Muscle of leg (tissue), 11 donors: ENCODE results near the gene DAPP1. TPM values are rescaled to one million over a fixed set of nuclear protein-coding genes. Genes with fewer than 3 reads are reported as not detected.

Experiments
- DNase-seq: peaks from one replicate; pipeline ENCODE4 v3.0.0; 2013
- H3K27ac ChIP-seq: one replicate; pipeline ENCODE4 v1.5.1; 2013; ENCODE audit warnings: mild to moderate bottlenecking, low read length, control low read depth
- H3K27me3 ChIP-seq: one replicate; pipeline ENCODE4 v1.6.1; 2013; ENCODE audit warnings: low read length; ENCODE audit not compliant: control insufficient read depth, insufficient read depth
- H3K36me3 ChIP-seq: one replicate; pipeline ENCODE4 v1.6.1; 2013; ENCODE audit warnings: low read length; ENCODE audit not compliant: control insufficient read depth, insufficient read depth
- H3K4me1 ChIP-seq: one replicate; pipeline ENCODE4 v1.6.1; 2013; ENCODE audit warnings: low read length; ENCODE audit not compliant: control insufficient read depth, insufficient read depth
- H3K4me3 ChIP-seq: one replicate; pipeline ENCODE4 v1.5.1; 2013; ENCODE audit warnings: low read length, control low read depth
- H3K9me3 ChIP-seq: replicated peaks from 2 replicates; pipeline ENCODE4 v1.6.1; 2013; ENCODE audit warnings: low read depth, low read length; ENCODE audit not compliant: control insufficient read depth
- WGBS: methylation state at CpG from one replicate; pipeline ENCODE4 v1.1.5; 2013; ENCODE audit warnings: missing lambda C conversion rate; ENCODE audit not compliant: insufficient coverage; 5-methylcytosine and 5-hydroxymethylcytosine counted together
- polyA plus RNA-seq, 8 donors: library from polyadenylated mRNA; unstranded; fragments of 120-200 nt; gene quantifications; one replicate each; pipeline versions ENCODE4 v1.2.1 to v1.2.3, GENCODE V29; 2013; ENCODE audit warnings: inconsistent platforms in 1 of 8, low replicate concordance in 1 of 8; ENCODE audit not compliant: insufficient read length in 8 of 8, insufficient read depth in 1 of 8
- total RNA-seq: library from RNA; stranded (reverse); fragments of 120-200 nt; gene quantifications from one replicate; pipeline ENCODE4 v1.2.4, GENCODE V29; 2013

Gene DAPP1
- total and polyA plus RNA-seq, 9 donors: 1.00 to 3.7 (median 1.6) TPM

- Histone ChIP-seq H3K27me3 (no peaks in the 10 kb centered on the region), H3K4me1 (no peaks in the 10 kb centered on the region), H3K9me3 (no peaks in the 10 kb centered on the region), H3K27ac (no peak overlapping the region), H3K36me3 (no peaks in the 10 kb centered on the region), H3K4me3 (no peak overlapping the region)
- no CpG with 5 or more reads among the region's 3 CpGs for WGBS
- DNase-seq: no peak
Measured at GRCh38 chr4:99863804-99864203, 47.2 kb downstream of the DAPP1 start.

DNA sequence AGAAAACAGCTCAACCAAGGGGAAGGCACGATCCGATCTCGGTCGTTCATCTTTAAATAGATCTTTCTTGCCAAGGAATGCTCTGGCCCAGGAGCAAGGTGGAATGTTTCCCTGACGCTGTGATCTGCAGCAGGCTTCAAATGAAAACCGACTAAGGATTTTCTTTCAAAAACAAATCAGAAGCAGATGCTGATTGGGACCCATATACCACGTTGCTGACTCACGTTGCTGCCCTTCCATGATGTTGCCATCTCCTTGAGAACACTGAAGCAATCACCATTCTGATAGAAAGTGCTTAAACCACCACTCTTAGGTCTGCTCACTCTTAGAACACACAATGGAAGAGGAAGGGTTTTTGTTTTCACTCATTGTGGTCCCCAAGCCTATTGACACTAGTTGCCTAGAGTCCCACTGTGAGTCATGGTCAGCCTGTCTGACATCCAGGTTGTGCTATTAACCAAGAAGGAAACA lies 51.5 kb downstream of the DAPP1 start:
- WGBS: 26% methylated on average over 6 of the region's 8 CpGs
- Histone ChIP-seq H3K27me3 (no peaks in the 10 kb centered on the region), H3K4me3 (no peak overlapping the region), H3K27ac (no peak overlapping the region), H3K36me3 (no peaks in the 10 kb centered on the region), H3K9me3 (no peaks in the 10 kb centered on the region), H3K4me1 (no peaks in the 10 kb centered on the region)
- DNase-seq: peak; percentile 32

GRCh38 chr4:99872570-99872969 lies 55.9 kb downstream of the DAPP1 start:
- no peak for DNase-seq
- Histone ChIP-seq H3K36me3 (no peaks in the 10 kb centered on the region), H3K4me1 (no peaks in the 10 kb centered on the region), H3K9me3 (no peaks in the 10 kb centered on the region), H3K27ac (no peak overlapping the region), H3K4me3 (no peak overlapping the region), H3K27me3 (no peaks in the 10 kb centered on the region)

- Histone ChIP-seq H3K4me3 (no peak overlapping the region), H3K27me3 (no peaks in the 10 kb centered on the region), H3K36me3 (peaks cover 6% of the 10 kb centered on the region), H3K9me3 (no peaks in the 10 kb centered on the region), H3K27ac (no peak overlapping the region), H3K4me1 (no peaks in the 10 kb centered on the region)
- DNase-seq: no peak
Measured at GRCh38 chr4:99875071-99875470, 58.4 kb downstream of the DAPP1 start.

DNA sequence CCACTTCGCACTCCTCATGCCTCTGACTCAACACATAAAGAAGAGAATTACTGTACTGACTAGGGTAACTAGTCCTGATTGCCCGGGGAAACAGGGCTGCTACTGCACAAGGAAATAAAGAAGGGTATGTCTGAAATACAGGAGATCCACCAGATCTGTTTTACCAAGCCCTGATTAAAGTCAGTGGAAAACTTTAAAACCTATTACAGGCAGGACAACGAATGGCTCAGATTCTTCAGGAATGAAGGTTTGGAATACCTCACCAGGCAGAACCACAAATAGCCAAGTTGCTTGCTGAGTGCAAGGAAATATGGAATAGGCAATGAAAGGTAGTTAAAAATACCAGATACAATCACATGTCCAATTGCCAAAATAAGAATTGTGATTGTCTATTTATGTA lies 60.3 kb downstream of the DAPP1 start:
- no CpG with 5 or more reads among the region's 3 CpGs for WGBS
- H3K27ac ChIP-seq: no peak overlapping the region
- peaks cover 16% of the 10 kb centered on the region for H3K36me3 ChIP-seq
- no peak for DNase-seq
- H3K4me1 ChIP-seq: no peaks in the 10 kb centered on the region
- H3K27me3 ChIP-seq: no peaks in the 10 kb centered on the region
- no peak overlapping the region for H3K4me3 ChIP-seq
- no peaks in the 10 kb centered on the region for H3K9me3 ChIP-seq

- no peak overlapping the region for H3K4me3 ChIP-seq
- H3K27me3 ChIP-seq: no peaks in the 10 kb centered on the region
- DNase-seq: no peak
- H3K4me1 ChIP-seq: no peaks in the 10 kb centered on the region
- H3K27ac ChIP-seq: no peak overlapping the region
- no peaks in the 10 kb centered on the region for H3K9me3 ChIP-seq
- H3K36me3 ChIP-seq: peaks cover 16% of the 10 kb centered on the region
Measured at GRCh38 chr4:99878604-99879003, 62.0 kb downstream of the DAPP1 start.

- H3K36me3 ChIP-seq: peaks cover 16% of the 10 kb centered on the region
- no peak for DNase-seq
- WGBS: no CpG with 5 or more reads among the region's 3 CpGs
- no peaks in the 10 kb centered on the region for H3K9me3 ChIP-seq
- no peak overlapping the region for H3K4me3 ChIP-seq
- H3K27ac ChIP-seq: no peak overlapping the region
- no peaks in the 10 kb centered on the region for H3K27me3 ChIP-seq
- no peaks in the 10 kb centered on the region for H3K4me1 ChIP-seq
Measured at GRCh38 chr4:99879458-99879857, 62.8 kb downstream of the DAPP1 start.

- H3K36me3 ChIP-seq: peaks cover 13% of the 10 kb centered on the region
- no peak overlapping the region for H3K4me3 ChIP-seq
- no peaks in the 10 kb centered on the region for H3K4me1 ChIP-seq
- no CpG with 5 or more reads among the region's 2 CpGs for WGBS
- H3K9me3 ChIP-seq: no peaks in the 10 kb centered on the region
- H3K27me3 ChIP-seq: no peaks in the 10 kb centered on the region
- H3K27ac ChIP-seq: no peak overlapping the region
- DNase-seq: peak; percentile 35
Measured at GRCh38 chr4:99885063-99885664, 68.5 kb downstream of the DAPP1 start.

- Histone ChIP-seq H3K9me3 (no peaks in the 10 kb centered on the region), H3K36me3 (peaks cover 9% of the 10 kb centered on the region), H3K27ac (no peak overlapping the region), H3K4me3 (no peak overlapping the region), H3K27me3 (no peaks in the 10 kb centered on the region), H3K4me1 (no peaks in the 10 kb centered on the region)
- DNase-seq: no peak
Measured at GRCh38 chr4:99885687-99886086, 69.1 kb downstream of the DAPP1 start.

GRCh38 chr4:99886146-99886545 lies 69.5 kb downstream of the DAPP1 start:
- no CpG with 5 or more reads among the region's 4 CpGs for WGBS
- H3K36me3 ChIP-seq: peaks cover 10% of the 10 kb centered on the region
- H3K4me1 ChIP-seq: no peaks in the 10 kb centered on the region
- DNase-seq: no peak
- no peak overlapping the region for H3K4me3 ChIP-seq
- no peaks in the 10 kb centered on the region for H3K9me3 ChIP-seq
- H3K27me3 ChIP-seq: no peaks in the 10 kb centered on the region
- H3K27ac ChIP-seq: no peak overlapping the region

DNA sequence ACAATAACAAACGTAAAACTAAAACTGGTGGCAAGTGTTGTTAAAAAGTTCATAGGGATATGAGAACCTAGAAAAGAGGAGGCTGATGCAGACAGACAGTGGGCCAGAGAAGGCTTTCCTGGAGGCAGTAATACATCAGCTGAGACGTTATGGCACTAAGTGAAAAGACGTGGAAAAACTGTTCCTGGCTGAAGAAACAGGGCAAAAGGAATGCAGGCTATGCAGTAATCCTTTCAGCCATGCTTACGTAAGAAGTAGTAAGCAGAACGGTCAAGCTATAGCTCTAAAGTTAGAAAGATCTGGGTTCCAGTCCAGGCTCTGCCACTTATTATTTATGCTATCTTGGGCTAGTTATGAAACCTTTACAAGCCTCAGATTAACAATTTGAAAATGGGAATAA lies 71.2 kb downstream of the DAPP1 start:
- 47% methylated on average over 2 of the region's 5 CpGs for WGBS
- H3K4me1 ChIP-seq: no peaks in the 10 kb centered on the region
- peaks cover 7% of the 10 kb centered on the region for H3K36me3 ChIP-seq
- no peak overlapping the region for H3K27ac ChIP-seq
- DNase-seq: no peak
- no peak overlapping the region for H3K4me3 ChIP-seq
- no peaks in the 10 kb centered on the region for H3K9me3 ChIP-seq
- H3K27me3 ChIP-seq: no peaks in the 10 kb centered on the region
